HEK293T (cell line): ENCODE measurements around the gene GPD2.

Experiments
- CTCF ChIA-PET: fragments of 350-600 bp; formaldehyde crosslinking; extraction: SDS; loops from one replicate; lab custom pipeline; 2021; ENCODE audit warnings: antibody characterized with exemption, inconsistent platforms; lab: Yijun Ruan, JAX
- POLR2A ChIA-PET: fragments of 350-600 bp; formaldehyde crosslinking; extraction: SDS; loops from one replicate; lab custom pipeline; 2020; ENCODE audit warnings: antibody characterized with exemption, inconsistent platforms; lab: Yijun Ruan, JAX
- DNase-seq: peaks from one replicate; pipeline ENCODE4 v3.0.0; 2012; ENCODE audit warnings: mixed read lengths; ENCODE audit errors: extremely low spot score
- ARNT ChIP-seq: fragments of 450-650 bp; IDR thresholded peaks from 2 replicates; pipeline ENCODE4 v1.6.1; 2017; ENCODE audit warnings: mild to moderate bottlenecking
- BHLHE40 ChIP-seq: fragments of 450-650 bp; IDR thresholded peaks from 2 replicates; pipeline ENCODE4 v1.6.1; 2016; ENCODE audit warnings: mild to moderate bottlenecking, moderate library complexity, borderline replicate concordance
- CTBP1 ChIP-seq: fragments of 450-650 bp; IDR thresholded peaks from 2 replicates; pipeline ENCODE4 v1.6.1; 2016; ENCODE audit warnings: borderline replicate concordance
- ELF4 ChIP-seq: fragments of 450-650 bp; IDR thresholded peaks from 2 replicates; pipeline ENCODE4 v1.6.1; 2017; ENCODE audit warnings: antibody characterized with exemption
- FOXA1 ChIP-seq: fragments of 450-650 bp; IDR thresholded peaks from 2 replicates; pipeline ENCODE4 v1.6.1; 2016; ENCODE audit warnings: mild to moderate bottlenecking
- FOXK2 ChIP-seq: fragments of 450-650 bp; IDR thresholded peaks from 2 replicates; pipeline ENCODE4 v1.6.1; 2016; ENCODE audit warnings: mild to moderate bottlenecking
- FOXM1 ChIP-seq: fragments of 450-650 bp; IDR thresholded peaks from 2 replicates; pipeline ENCODE4 v1.6.1; 2017; ENCODE audit warnings: mild to moderate bottlenecking, borderline replicate concordance
- HDGF ChIP-seq: fragments of 450-650 bp; IDR thresholded peaks from 2 replicates; pipeline ENCODE4 v1.6.1; 2017; ENCODE audit warnings: antibody characterized with exemption, borderline replicate concordance
- L3MBTL2 ChIP-seq: fragments of 450-650 bp; conservative IDR thresholded peaks from 2 replicates; pipeline ENCODE4 v1.6.1; 2016; ENCODE audit warnings: mild to moderate bottlenecking
- LEF1 ChIP-seq: fragments of 450-650 bp; IDR thresholded peaks from 2 replicates; pipeline ENCODE4 v1.6.1; 2017; ENCODE audit warnings: mild to moderate bottlenecking, borderline replicate concordance
- NFRKB ChIP-seq: fragments of 450-650 bp; IDR thresholded peaks from 2 replicates; pipeline ENCODE4 v1.6.1; 2016; ENCODE audit warnings: mild to moderate bottlenecking, moderate library complexity
- SP1 ChIP-seq: fragments of 450-650 bp; IDR thresholded peaks from 2 replicates; pipeline ENCODE4 v1.6.1; 2017
- SUZ12 ChIP-seq: fragments of 450-650 bp; IDR thresholded peaks from 2 replicates; pipeline ENCODE4 v1.6.1; 2016; ENCODE audit warnings: mild to moderate bottlenecking
- TARDBP ChIP-seq: fragments of 450-650 bp; IDR thresholded peaks from 2 replicates; pipeline ENCODE4 v1.6.1; 2016
- ZNF384 ChIP-seq: fragments of 450-650 bp; IDR thresholded peaks from 2 replicates; pipeline ENCODE4 v1.6.1; 2016
- TF ChIP-seq, protein P1 (sequence below): fragments of 450-650 bp; IDR thresholded peaks from 2 replicates; pipeline ENCODE4 v1.6.1; 2016

GPD2 gene

DNA sequence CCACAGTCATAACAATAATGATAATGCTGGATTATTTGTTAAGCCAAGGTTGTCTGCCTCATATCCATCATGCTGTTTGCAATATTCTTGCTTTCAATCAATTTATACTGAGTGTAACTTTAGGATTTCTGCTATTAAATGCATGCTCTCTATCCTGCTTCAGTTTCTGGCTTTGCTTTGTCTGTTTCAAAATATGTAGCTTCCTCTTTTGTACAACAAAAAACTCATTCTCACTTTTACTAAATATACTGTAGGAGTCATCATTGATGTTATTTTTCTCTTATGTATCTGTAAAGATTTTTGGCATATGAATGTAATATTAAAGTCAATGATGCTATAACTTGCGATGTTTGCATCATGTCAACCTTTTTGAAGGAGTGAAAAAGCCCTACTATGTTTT is 149.3 kb downstream of the GPD2 start:
- TF ChIP-seq FOXA1, result no peak
- no peak for TF ChIP-seq FOXM1
- no peak for TF ChIP-seq LEF1
- no peak for TF ChIP-seq TARDBP
- no peak for TF ChIP-seq SP1
- no peak for TF ChIP-seq NFRKB
- TF ChIP-seq L3MBTL2, result no peak
- TF ChIP-seq ARNT, result no peak
- no peak for TF ChIP-seq FOXK2
- TF ChIP-seq CTBP1, result no peak
- no peak for TF ChIP-seq HDGF
- no peak for TF ChIP-seq SUZ12
- no peak for TF ChIP-seq BHLHE40
- CTCF ChIA-PET, result no interaction called here
- DNase-seq, result no peak
- POLR2A ChIA-PET, result no interaction called here

DNA sequence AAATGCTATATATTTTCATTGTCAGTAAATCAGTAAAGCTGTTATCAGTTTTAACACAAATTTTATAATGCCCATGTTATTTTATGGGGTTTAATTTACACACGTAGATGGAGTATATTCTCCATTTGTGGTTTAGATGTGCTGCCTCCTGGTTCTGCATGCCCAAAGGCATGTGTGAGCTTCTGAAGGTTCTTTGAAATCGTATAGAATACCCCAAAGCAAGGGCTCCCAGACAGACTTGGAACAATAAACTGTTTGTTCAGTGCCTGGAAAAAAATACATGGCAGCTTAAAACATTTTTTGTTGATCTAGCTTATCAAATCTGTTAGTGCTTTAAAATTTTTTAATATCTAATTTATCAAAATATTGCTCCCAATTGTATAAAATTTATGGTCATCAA is 150.4 kb downstream of the GPD2 start:
- TF ChIP-seq SP1 (no peak), ELF4 (no peak), ARNT (no peak), SUZ12 (no peak), BHLHE40 (no peak)
- TF ChIP-seq, protein P1, sequence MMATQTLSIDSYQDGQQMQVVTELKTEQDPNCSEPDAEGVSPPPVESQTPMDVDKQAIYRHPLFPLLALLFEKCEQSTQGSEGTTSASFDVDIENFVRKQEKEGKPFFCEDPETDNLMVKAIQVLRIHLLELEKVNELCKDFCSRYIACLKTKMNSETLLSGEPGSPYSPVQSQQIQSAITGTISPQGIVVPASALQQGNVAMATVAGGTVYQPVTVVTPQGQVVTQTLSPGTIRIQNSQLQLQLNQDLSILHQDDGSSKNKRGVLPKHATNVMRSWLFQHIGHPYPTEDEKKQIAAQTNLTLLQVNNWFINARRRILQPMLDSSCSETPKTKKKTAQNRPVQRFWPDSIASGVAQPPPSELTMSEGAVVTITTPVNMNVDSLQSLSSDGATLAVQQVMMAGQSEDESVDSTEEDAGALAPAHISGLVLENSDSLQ, result no peak
- DNase-seq, result no peak
- CTCF ChIA-PET, result interaction anchor here (0.6 to 1.1 kb wide), 2 partner anchors 252 to 1209 kb away, joined by 3 to 4 read pairs; no protein-coding TSS in a partner anchor
- POLR2A ChIA-PET, result interaction anchor here (1.4 kb wide), 1 partner anchor 246 kb away, joined by 5 read pairs; no protein-coding TSS in a partner anchor

DNA sequence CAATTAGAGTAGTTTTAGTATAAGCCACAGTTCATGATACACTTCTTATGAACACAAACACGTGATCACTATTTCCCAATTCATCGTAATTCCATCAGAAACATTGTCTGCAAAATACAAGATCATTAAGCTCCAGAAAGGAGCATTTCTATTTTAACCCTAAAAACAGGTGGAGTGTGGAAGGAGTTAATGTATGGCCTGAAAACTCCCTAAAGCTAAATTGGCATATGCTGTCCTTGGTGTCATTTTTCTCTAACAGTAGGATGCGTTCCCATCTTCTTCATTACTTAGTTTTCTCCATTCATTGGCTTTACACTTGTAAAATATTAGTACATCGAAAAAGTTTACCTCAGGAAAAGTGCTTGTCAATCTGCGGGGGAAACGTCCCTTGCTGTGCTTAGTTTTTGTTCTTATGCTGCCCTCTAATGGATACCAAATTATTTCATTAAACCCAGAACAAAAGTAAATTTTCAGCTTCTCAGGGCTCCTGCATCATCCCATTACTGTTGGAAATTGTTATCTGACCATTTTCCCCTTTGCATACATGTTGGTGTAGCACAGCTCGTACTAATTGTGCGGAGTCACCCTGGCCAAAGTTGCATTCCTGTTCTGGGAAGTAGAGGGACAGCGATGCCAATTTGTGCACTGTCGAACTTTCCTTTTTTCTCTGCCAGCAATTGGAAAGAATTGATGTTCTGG is 153.4 kb downstream of the GPD2 start:
- peak; percentile 43 for DNase-seq
- CTCF ChIA-PET, result interaction anchor here (3.3 kb wide), 1 partner anchor 254 kb away, joined by 12 read pairs; no protein-coding TSS in a partner anchor
- no peak for TF ChIP-seq ARNT
- TF ChIP-seq, protein P1, result peak; percentile 80
- POLR2A ChIA-PET, result interaction anchor here (1.7 to 2.0 kb wide), 2 partner anchors 248 to 255 kb away, joined by 7 to 13 read pairs; no protein-coding TSS in a partner anchor

DNA sequence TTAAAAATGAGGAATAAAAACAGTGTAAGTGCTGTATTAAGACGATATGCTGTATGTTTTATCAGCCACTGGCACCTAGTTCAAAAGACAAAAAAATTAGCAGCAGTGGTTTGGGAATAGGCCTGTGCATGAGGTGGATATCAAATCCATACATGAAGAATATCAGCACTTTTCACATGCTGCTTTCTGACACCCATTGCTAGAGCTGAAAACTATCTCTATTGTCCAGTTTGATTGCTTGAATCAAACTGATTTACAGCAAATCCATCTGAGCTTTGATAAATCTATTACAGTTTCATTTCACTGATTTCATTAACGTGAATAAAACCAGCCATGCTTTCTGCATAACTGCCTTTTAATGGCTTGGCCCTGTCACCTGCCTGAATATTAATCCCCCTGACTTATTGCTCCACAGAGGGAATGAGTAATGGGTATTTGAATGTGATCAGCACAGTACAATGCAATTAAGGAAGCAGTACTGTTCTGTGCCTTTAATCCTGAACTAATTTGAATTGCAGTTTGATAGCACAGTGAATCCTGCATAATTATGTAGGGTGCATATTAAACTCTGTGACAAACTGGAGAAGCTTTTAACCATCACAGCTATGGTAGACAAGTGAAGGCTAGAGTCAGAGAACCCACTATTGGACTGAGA is 154.0 kb downstream of the GPD2 start:
- CTCF ChIA-PET, result interaction anchor here (3.3 kb wide), 1 partner anchor 255 kb away, joined by 12 read pairs; no protein-coding TSS in a partner anchor
- TF ChIP-seq ZNF384 (no peak), HDGF (no peak), FOXA1 (no peak), LEF1 (no peak), TARDBP (no peak), ELF4 (no peak)
- TF ChIP-seq, protein P1, result no peak
- no peak for DNase-seq
- POLR2A ChIA-PET, result interaction anchor here (1.7 to 2.0 kb wide), 2 partner anchors 249 to 256 kb away, joined by 7 to 13 read pairs; no protein-coding TSS in a partner anchor

DNA sequence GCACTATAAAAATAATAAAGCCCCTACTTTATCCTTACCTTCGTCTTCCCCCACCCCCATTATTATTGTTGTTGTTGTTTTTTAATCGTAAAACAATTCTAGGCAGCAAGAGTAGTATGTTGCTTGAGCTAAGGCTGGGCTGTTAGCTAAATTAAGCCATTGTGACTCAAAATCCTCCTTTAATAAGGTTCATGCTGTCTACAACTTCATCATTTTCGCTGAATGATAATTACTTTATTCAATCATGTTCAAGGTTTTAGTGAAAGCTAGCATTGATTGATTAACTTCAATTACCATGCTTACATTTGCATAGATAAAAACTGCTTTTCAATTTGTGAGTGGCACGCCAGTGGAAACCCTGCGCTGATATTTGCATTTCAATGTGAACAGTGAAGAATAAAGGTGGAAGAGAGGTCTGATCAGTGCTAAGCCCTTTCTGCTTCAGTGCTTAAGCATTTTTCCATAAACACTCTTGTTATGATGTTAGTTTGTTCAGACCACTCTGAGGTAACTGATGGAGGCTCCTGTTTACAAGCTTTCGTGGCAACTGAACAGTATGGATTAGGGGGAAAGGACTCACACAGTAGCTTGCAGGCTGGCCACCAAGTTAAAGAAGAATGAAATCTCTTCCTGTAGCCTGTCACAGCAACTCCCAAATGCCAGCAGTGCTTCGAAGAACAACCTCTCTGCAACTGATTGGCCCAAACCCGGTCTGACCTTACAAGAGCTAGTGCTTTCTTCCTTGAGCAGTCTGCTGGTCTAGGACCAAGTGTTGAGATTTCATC is 156.8 kb downstream of the GPD2 start:
- TF ChIP-seq LEF1, result no peak
- TF ChIP-seq SP1, result no peak
- TF ChIP-seq FOXA1, result no peak
- no peak for TF ChIP-seq ARNT
- no peak for TF ChIP-seq FOXK2
- TF ChIP-seq HDGF, result no peak
- TF ChIP-seq TARDBP, result no peak
- no peak for TF ChIP-seq FOXM1
- TF ChIP-seq L3MBTL2, result no peak
- no peak for TF ChIP-seq SUZ12
- no peak for TF ChIP-seq ELF4
- DNase-seq, result no peak
- ChIA-PET CTCF (no interaction called here), POLR2A (no interaction called here)

DNA sequence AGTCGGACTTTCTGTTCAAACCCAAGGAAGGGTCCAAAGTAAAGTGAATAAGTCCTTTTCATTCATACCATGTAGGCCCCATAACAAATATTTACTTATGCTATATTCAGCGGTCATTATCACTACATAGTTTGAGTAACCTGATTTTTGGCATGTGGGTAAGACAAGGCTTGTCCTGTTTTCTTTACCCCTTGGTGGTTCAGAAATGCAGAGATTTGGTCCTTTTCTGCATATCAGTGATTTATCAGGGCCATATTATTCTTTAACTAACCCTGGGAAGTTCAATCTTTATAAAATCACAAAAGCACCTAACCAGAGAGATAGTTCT is 157.4 kb downstream of the GPD2 start:
- no peak for DNase-seq
- TF ChIP-seq BHLHE40 (no peak), SUZ12 (no peak), NFRKB (no peak), LEF1 (no peak), HDGF (no peak), CTBP1 (no peak), FOXA1 (no peak), L3MBTL2 (no peak), SP1 (no peak), TARDBP (no peak)
- TF ChIP-seq, protein P1, result no peak
- POLR2A ChIA-PET, result no interaction called here
- CTCF ChIA-PET, result no interaction called here
